SU-DHL-6 (cell line): ENCODE measurements around the gene FANCM.

Experiments
- H2AFZ ChIP-seq: fragments of 200-600 bp; sonication (generic); 2 replicates; pipeline ENCODE4 v1.6.1; 2014; ENCODE audit warnings: low read depth, mild to moderate bottlenecking, moderate library complexity, mixed read lengths, antibody characterized with exemption, low read length; ENCODE audit not compliant: severe bottlenecking
- H3F3A ChIP-seq: fragments of 200-600 bp; shearing (Covaris generic); 2 replicates; pipeline ENCODE4 v1.6.0; 2016; ENCODE audit warnings: antibody characterized with exemption, mild to moderate bottlenecking; ENCODE audit not compliant: insufficient read depth
- H3K27ac ChIP-seq: fragments of 200-600 bp; sonication (generic); 2 replicates; pipeline ENCODE4 v1.5.1; 2016; ENCODE audit warnings: low read depth, mild to moderate bottlenecking, low read length, moderate library complexity, mixed read lengths
- H3K27me3 ChIP-seq: fragments of 200-600 bp; sonication (generic), shearing (Covaris generic); 2 replicates; pipeline ENCODE4 v1.6.0; 2014; ENCODE audit warnings: mild to moderate bottlenecking, low read length
- H3K36me3 ChIP-seq: fragments of 200-600 bp; sonication (generic); 2 replicates; pipeline ENCODE4 v1.6.1; 2014; ENCODE audit warnings: mild to moderate bottlenecking, low read length, mixed read lengths
- H3K4me2 ChIP-seq: fragments of 300-600, 200-600 bp; shearing (Covaris generic), sonication (generic); 2 replicates; pipeline ENCODE4 v1.6.0; 2014; ENCODE audit warnings: low read length, low read depth, mild to moderate bottlenecking; ENCODE audit not compliant: poor library complexity, severe bottlenecking
- H3K4me3 ChIP-seq: fragments of 200-600 bp; sonication (generic); 2 replicates; pipeline ENCODE4 v1.5.1; 2014; ENCODE audit warnings: antibody characterized with exemption, low read length, mild to moderate bottlenecking, mixed read lengths; ENCODE audit not compliant: insufficient read depth, poor library complexity, severe bottlenecking
- H3K79me2 ChIP-seq: fragments of 200-600 bp; sonication (generic); 2 replicates; pipeline ENCODE4 v1.6.1; 2014; ENCODE audit warnings: mild to moderate bottlenecking, low read length, moderate library complexity; ENCODE audit not compliant: insufficient read depth
- H3K9ac ChIP-seq: fragments of 200-600 bp; sonication (generic); 2 replicates; pipeline ENCODE4 v1.7.0; 2014; ENCODE audit warnings: mild to moderate bottlenecking, low read length
- H3K9me2 ChIP-seq: fragments of 200-600 bp; sonication (generic); replicated peaks from 2 replicates; pipeline ENCODE4 v1.6.1; 2014; ENCODE audit warnings: low read length; ENCODE audit not compliant: insufficient read depth
- H3K9me3 ChIP-seq: fragments of 200-600 bp; sonication (generic); 2 replicates; pipeline ENCODE4 v1.6.1; 2014; ENCODE audit warnings: low read length, mixed read lengths; ENCODE audit not compliant: insufficient read depth
- H4K20me1 ChIP-seq: fragments of 200-600 bp; sonication (generic); 2 replicates; pipeline ENCODE4 v1.6.1; 2014; ENCODE audit warnings: low read depth, mild to moderate bottlenecking, antibody characterized with exemption, low read length, moderate library complexity, mixed read lengths
- CTCF ChIP-seq: fragments of 200-600 bp; sonication (generic); IDR thresholded peaks from one replicate; pipeline ENCODE4 v1.5.1; 2017; ENCODE audit warnings: antibody characterized with exemption, mild to moderate bottlenecking, low read length, moderate library complexity; ENCODE audit not compliant: insufficient read depth, poor library complexity, severe bottlenecking
- EZH2phosphoT487 ChIP-seq: fragments of 200-600 bp; sonication (generic), shearing (Covaris generic); conservative IDR thresholded peaks from 2 replicates; pipeline ENCODE4 v1.6.1; 2018; ENCODE audit warnings: mild to moderate bottlenecking, antibody characterized with exemption, low read length, moderate library complexity, mixed read lengths

The FANCM gene

GRCh38 chr14:45118594-45118993 is 17.1 kb upstream of the FANCM start:
- H3K4me3 ChIP-seq, result no peak overlapping the region
- no peak overlapping the region for H3K4me2 ChIP-seq
- no peaks in the 10 kb centered on the region for H3K9me2 ChIP-seq
- no peaks in the 10 kb centered on the region for H4K20me1 ChIP-seq
- no peaks in the 10 kb centered on the region for H3K79me2 ChIP-seq
- H2AFZ ChIP-seq, result no peak overlapping the region
- no peaks in the 10 kb centered on the region for H3K27me3 ChIP-seq
- no peak overlapping the region for H3K27ac ChIP-seq
- H3F3A ChIP-seq, result peaks cover 11% of the 10 kb centered on the region; the same call in 1 of the 2 replicates
- H3K9me3 ChIP-seq, result no peaks in the 10 kb centered on the region
- TF ChIP-seq EZH2phosphoT487 (no peak), CTCF (no peak)
- peaks cover 51% of the 10 kb centered on the region for H3K36me3 ChIP-seq
- no peak overlapping the region for H3K9ac ChIP-seq

DNA sequence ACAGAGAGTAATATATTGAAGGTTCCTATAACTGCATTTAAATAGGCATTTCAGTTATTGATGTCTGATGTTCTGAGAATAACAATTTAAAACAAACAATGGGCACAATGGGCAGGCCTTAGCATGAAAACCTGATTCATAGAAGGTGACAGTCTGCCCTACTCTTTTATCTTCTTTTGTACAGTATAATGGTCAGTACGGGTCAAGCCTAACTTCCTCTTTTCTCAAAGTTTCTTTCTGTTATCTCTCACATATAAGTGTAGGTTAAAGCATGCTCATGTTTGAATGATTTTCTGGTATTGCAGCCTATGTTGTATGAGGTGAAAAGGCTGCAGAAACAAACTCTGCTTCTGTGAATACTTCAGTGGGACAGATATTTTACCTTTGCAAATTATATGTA is 15.6 kb upstream of the FANCM start:
- Histone ChIP-seq H3K9me3 (no peaks in the 10 kb centered on the region), H3K79me2 (no peaks in the 10 kb centered on the region), H3K4me3 (no peak overlapping the region), H4K20me1 (no peaks in the 10 kb centered on the region), H3K9ac (no peak overlapping the region), H3K4me2 (no peak overlapping the region), H2AFZ (no peak overlapping the region), H3K27me3 (no peaks in the 10 kb centered on the region), H3K36me3 (peaks cover 39% of the 10 kb centered on the region), H3K27ac (no peak overlapping the region), H3F3A (0 out of 2 replicates have a peak, but pooled peaks cover 2% of the 10 kb centered on the region), H3K9me2 (no peaks in the 10 kb centered on the region)
- TF ChIP-seq CTCF (no peak), EZH2phosphoT487 (no peak)

GRCh38 chr14:45123271-45123670 is 12.5 kb upstream of the FANCM start:
- no peak overlapping the region for H3K4me2 ChIP-seq
- H3K36me3 ChIP-seq, result peaks cover 29% of the 10 kb centered on the region; the same call in 1 of the 2 replicates
- TF ChIP-seq EZH2phosphoT487, result no peak
- TF ChIP-seq CTCF, result no peak
- H3K27me3 ChIP-seq, result no peaks in the 10 kb centered on the region
- no peak overlapping the region for H3K27ac ChIP-seq
- no peak overlapping the region for H3K9ac ChIP-seq
- no peak overlapping the region for H3K4me3 ChIP-seq
- no peaks in the 10 kb centered on the region for H3K79me2 ChIP-seq
- H2AFZ ChIP-seq, result no peak overlapping the region
- H3K9me3 ChIP-seq, result no peaks in the 10 kb centered on the region
- no peaks in the 10 kb centered on the region for H4K20me1 ChIP-seq
- peaks cover 4% of the 10 kb centered on the region; the same call in 1 of the 2 replicates for H3F3A ChIP-seq
- no peaks in the 10 kb centered on the region for H3K9me2 ChIP-seq
